Fibroblast of lung (primary cell): Measurements from ENCODE around the gene COX4I2. TPM values are rescaled to one million over a fixed set of nuclear protein-coding genes. Genes with fewer than 3 reads are reported as not detected.
A peak's percentile ranks its signal among the peaks of the same experiment; 100 is the strongest.
"Not testable (repeated sequence)": the region's sequence is repeated elsewhere in the genome, so short reads cannot be mapped to it uniquely, and the experiment has no call there.

ENCODE experiments used
- DNase-seq, 2 donors: peaks; one replicate each; pipeline versions ENCODE4 v3.0.0 to v3.0.0-alpha.2; 2010; ENCODE audit warnings: low read depth in 2 of 2
- H2AFZ ChIP-seq: 2 replicates; pipeline ENCODE4 v1.5.1; 2012; ENCODE audit warnings: low read length, control low read depth, inconsistent platforms
- H3K27ac ChIP-seq: 2 replicates; pipeline ENCODE4 v1.5.1; 2011; ENCODE audit warnings: low read length, control low read depth; ENCODE audit not compliant: insufficient read depth
- H3K27me3 ChIP-seq: 2 replicates; pipeline ENCODE4 v1.5.1; 2011; ENCODE audit warnings: mild to moderate bottlenecking, low read length; ENCODE audit not compliant: control insufficient read depth, insufficient read depth
- H3K36me3 ChIP-seq: 2 replicates; pipeline ENCODE4 v1.5.1; 2011; ENCODE audit warnings: low read length; ENCODE audit not compliant: control insufficient read depth, insufficient read depth
- H3K4me1 ChIP-seq: 2 replicates; pipeline ENCODE4 v1.5.1; 2011; ENCODE audit warnings: low read length; ENCODE audit not compliant: control insufficient read depth, insufficient read depth; ENCODE audit errors: extremely low read depth
- H3K4me2 ChIP-seq: 2 replicates; pipeline ENCODE4 v1.5.1; 2011; ENCODE audit warnings: low read length, control low read depth; ENCODE audit not compliant: insufficient read depth; ENCODE audit errors: extremely low read depth
- H3K4me3 ChIP-seq, 4 experiments: fragments of 200-600 bp in 1 of 4; sonication (generic) in 1 of 4; replicated peaks in 1 of 4; 2 replicates each; pipeline ENCODE4 v1.5.1; 2011 to 2016; ENCODE audit warnings: low read length in 4 of 4, low read depth in 3 of 4, mild to moderate bottlenecking in 3 of 4, control low read depth in 2 of 4, inconsistent platforms in 1 of 4, mixed read lengths in 1 of 4; ENCODE audit not compliant: insufficient read depth in 1 of 4; ENCODE audit errors: control extremely low read depth in 1 of 4
- H3K79me2 ChIP-seq: 2 replicates; pipeline ENCODE4 v1.5.1; 2012; ENCODE audit warnings: mild to moderate bottlenecking, low read length, inconsistent platforms; ENCODE audit not compliant: control insufficient read depth, insufficient read depth
- H3K9ac ChIP-seq: 2 replicates; pipeline ENCODE4 v1.5.1; 2011; ENCODE audit warnings: mild to moderate bottlenecking, low read length, control low read depth; ENCODE audit not compliant: insufficient read depth
- H3K9me3 ChIP-seq: 2 replicates; pipeline ENCODE4 v1.5.1; 2012; ENCODE audit warnings: low read depth, low read length; ENCODE audit not compliant: control insufficient read depth, insufficient read depth
- H4K20me1 ChIP-seq: 2 replicates; pipeline ENCODE4 v1.5.1; 2011; ENCODE audit warnings: low read length; ENCODE audit not compliant: control insufficient read depth, insufficient read depth; ENCODE audit errors: extremely low read depth
- CTCF ChIP-seq, 2 donors: IDR thresholded peaks in 1 of 2; conservative IDR thresholded peaks in 1 of 2; 1 replicate in 1 of 2; 2 replicates in 1 of 2; pipeline ENCODE4 v1.5.1; 2011 to 2012; ENCODE audit warnings: low read length in 2 of 2, control low read depth in 1 of 2, inconsistent platforms in 1 of 2, low read depth in 1 of 2, mild to moderate bottlenecking in 1 of 2
- EZH2 ChIP-seq: IDR thresholded peaks from 2 replicates; pipeline ENCODE4 v1.5.1; 2012; ENCODE audit warnings: low read length, control low read depth, mild to moderate bottlenecking; ENCODE audit errors: missing control alignments
- polyA plus RNA-seq, 2 donors: library from polyadenylated mRNA; depleted of rRNA in 1 of 2; stranded (reverse) in 1 of 2; unstranded in 1 of 2; fragments of >200 nt; gene quantifications; 2 replicates each; pipeline ENCODE4 v1.2.1, GENCODE V29; 2011 to 2012; ENCODE audit warnings: missing spikeins in 1 of 2
- total RNA-seq: library from RNA; depleted of rRNA; stranded (reverse); fragments of >200 nt; gene quantifications from 2 replicates; pipeline ENCODE4 v1.2.1, GENCODE V29; 2014

The COX4I2 gene
- total and polyA plus RNA-seq, 2 donors (not counting 1 experiment from before 2014, with no cell fraction given): not detected

GRCh38 chr20:31608251-31608945 is 29.3 kb upstream of the COX4I2 start:
- TF ChIP-seq CTCF (conservative IDR thresholded peaks at IDR 0.05 in 1 of 2, IDR thresholded peaks at IDR 0.05 in 1 of 2; ENCODE audit: low read depth in 1 of 2, low read length in 2 of 2) (no peak), EZH2 (no peak)
- Histone ChIP-seq H3K4me3 (peak overlapping the region in 3 of 4 experiments; percentile 9 to 84 (median 41)), H3K9me3 (no peaks in the 10 kb centered on the region), H3K4me2 (peak overlapping the region; percentile 54), H3K4me1 (peaks cover 22% of the 10 kb centered on the region), H4K20me1 (no peaks in the 10 kb centered on the region), H3K9ac (peak overlapping the region; percentile 43), H2AFZ (no peak overlapping the region), H3K27ac (peak overlapping the region; percentile 98), H3K27me3 (no peaks in the 10 kb centered on the region), H3K36me3 (no peaks in the 10 kb centered on the region), H3K79me2 (peaks cover 20% of the 10 kb centered on the region)
- peak; percentile 60 to 80 for DNase-seq

DNA sequence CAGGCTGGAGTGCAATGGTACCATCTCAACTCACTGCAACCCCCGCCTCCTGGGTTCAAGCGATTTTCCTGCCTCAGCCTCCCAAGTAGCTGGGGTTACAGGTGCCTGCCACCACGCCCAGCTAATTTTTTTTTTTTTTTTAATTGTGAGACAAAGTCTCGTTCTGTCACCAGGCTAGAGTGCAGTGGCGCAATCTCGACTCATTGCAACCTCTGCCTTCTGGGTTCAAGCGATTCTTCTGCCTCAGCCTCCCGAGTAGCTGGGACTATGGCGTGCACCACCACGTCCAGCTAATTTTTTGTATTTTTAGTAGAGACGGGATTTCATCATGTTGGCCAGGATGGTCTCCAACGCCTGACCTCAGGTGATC is 25.5 kb upstream of the COX4I2 start:
- not testable (repeated sequence) for H4K20me1 ChIP-seq, H3K27ac ChIP-seq, H2AFZ ChIP-seq, H3K4me3 ChIP-seq, H3K79me2 ChIP-seq, H3K9me3 ChIP-seq, H3K4me2 ChIP-seq, H3K36me3 ChIP-seq, H3K9ac ChIP-seq, H3K27me3 ChIP-seq, DNase-seq
- H3K4me1 ChIP-seq: peaks cover 18% of the 10 kb centered on the region

GRCh38 chr20:31615416-31615815 is 22.3 kb upstream of the COX4I2 start:
- H3K4me3 ChIP-seq: no peak overlapping the region
- H3K36me3 ChIP-seq: no peaks in the 10 kb centered on the region
- no peaks in the 10 kb centered on the region for H3K9me3 ChIP-seq
- H4K20me1 ChIP-seq: no peaks in the 10 kb centered on the region
- H2AFZ ChIP-seq: no peak overlapping the region
- no peak for DNase-seq
- no peaks in the 10 kb centered on the region for H3K27me3 ChIP-seq
- TF ChIP-seq EZH2: no peak
- TF ChIP-seq CTCF (conservative IDR thresholded peaks at IDR 0.05 in 1 of 2, IDR thresholded peaks at IDR 0.05 in 1 of 2; ENCODE audit: low read depth in 1 of 2, low read length in 2 of 2): no peak
- H3K4me1 ChIP-seq: peaks cover 5% of the 10 kb centered on the region
- H3K9ac ChIP-seq: no peak overlapping the region
- no peak overlapping the region for H3K27ac ChIP-seq
- no peaks in the 10 kb centered on the region for H3K79me2 ChIP-seq
- no peak overlapping the region for H3K4me2 ChIP-seq
